Right renal cortex interstitium (tissue), 3 donors: ENCODE data around the gene PRKCA. TPM values are rescaled to one million over a fixed set of nuclear protein-coding genes. Genes with fewer than 3 reads are reported as not detected.

Source experiments
- DNase-seq, 3 donors: peaks; one replicate each; pipeline ENCODE4 v3.0.0-alpha.2; 2013; ENCODE audit warnings: low read depth in 3 of 3, low spot score in 2 of 3
- polyA plus RNA-seq, 3 donors: library from polyadenylated mRNA; unstranded; fragments of 120-200 nt; gene quantifications; one replicate each; pipeline ENCODE4 v1.2.1, GENCODE V29; 2013; ENCODE audit not compliant: insufficient read length in 3 of 3

Gene PRKCA
- polyA plus RNA-seq, 3 donors = 22.8 to 24.1 (median 23.8) TPM

DNA sequence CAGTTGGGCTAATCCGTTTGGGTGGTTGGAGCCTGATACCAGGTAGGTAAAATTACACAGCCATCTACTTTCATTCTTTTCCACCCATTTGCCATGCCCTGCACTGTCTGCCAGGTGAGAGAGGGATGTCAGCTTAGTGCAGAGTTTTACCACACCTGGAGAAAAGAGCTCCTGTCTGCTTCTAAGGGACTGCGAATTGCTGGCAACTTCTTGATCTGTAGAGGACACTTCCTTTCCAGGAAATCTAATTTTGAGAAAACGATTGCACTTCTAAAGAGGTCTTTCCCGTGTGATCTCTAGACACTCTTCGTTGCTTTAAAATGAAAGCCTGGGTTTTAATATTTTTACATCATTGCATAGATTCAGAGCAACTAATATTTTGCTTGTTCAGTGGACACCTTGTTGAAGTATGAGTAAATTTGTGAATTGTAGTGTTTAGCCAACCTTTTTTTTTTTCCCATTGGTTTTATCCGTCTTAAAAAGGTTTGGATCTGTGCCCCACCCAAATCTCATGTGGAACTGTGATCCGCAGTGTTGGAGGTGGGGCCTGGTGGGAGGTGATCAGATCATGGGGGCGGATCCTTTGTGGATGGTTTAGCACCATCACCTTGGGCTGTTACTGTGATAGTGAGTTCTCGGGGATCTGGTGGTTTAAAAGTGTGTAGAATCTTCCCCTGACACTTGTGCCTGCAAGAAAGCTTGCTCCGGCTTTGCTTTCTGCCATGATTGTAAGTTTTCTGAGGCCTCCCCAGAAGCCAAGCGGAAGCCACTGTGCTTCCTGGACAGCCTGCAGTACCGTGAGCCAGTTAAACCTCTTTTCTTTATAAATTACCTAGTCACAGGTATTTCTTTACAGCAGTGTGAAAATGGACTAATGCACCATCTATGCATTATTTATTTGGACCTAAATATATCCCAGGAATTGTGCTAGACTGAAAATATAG is 104.6 kb downstream of the PRKCA start:
- no peak for DNase-seq

DNA sequence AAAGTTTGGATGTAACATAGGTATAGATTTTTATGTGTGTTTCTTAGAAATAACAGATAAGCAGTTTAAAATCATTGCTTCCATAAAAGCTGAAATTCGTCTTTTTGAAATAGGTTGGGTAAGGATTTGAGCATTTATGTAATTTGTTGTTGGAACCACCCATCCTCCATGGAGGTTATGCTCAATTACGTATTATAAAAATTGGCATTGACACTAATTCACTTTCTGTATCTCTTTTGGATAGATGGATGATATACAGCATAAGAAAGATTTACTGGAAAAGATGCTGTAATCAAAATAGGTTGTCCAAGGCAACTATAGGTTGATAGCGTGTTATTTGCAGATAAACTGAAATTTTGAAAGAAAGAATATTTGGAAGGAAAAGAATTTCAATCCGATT is 105.5 kb downstream of the PRKCA start:
- no peak for DNase-seq

DNA sequence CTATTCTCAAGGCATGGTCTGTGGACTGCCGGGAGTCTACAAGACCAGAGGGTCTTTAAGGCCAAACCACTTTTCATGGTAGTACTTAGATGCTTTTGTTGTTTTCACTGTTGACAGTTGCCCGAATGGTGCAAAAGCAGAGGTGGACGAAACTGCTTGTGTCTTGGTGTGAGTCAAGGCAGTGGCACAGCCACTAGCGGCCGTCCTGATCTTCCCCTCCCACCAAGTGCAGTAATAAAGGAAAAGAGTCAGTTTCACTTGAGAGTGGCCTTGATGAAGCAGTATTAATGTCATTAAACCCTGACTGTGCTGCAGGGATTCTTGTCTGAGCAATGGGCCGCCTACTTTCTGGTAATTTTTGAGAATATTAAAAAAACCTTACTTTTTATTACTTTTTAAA is 109.1 kb downstream of the PRKCA start:
- DNase-seq = no peak

DNA sequence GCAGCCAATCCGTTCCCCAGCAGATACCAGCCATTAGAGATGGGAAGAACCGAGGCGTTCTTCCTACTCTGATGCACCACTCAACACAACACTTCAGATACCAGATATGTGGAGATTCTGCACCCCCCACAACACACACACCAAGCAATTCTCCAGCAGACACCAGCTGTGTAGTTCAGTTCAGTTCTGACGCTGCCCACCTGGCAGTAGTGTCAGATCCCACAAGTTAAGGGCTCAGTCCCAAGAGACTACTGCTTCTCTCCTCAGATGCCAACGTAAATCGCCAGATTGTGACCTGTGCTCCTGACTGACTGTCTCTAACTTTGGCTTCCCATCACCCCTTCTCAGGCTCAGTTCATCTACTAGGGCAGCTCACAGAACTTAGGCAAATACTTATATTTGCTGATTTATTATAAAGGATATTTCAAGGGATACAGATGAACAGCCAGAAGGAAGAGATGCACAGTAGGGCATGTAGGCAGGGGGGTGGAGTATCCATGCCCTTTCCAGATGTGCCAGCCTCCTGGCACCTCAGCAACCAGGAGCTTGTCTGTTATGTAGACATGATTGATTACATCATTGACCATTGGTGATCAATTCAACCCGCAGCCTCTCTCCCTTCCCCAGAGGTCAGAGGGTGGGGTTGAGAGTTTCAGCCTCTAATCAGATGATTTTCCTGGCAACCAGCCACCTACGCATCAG is 110.6 kb downstream of the PRKCA start:
- no peak for DNase-seq

DNA sequence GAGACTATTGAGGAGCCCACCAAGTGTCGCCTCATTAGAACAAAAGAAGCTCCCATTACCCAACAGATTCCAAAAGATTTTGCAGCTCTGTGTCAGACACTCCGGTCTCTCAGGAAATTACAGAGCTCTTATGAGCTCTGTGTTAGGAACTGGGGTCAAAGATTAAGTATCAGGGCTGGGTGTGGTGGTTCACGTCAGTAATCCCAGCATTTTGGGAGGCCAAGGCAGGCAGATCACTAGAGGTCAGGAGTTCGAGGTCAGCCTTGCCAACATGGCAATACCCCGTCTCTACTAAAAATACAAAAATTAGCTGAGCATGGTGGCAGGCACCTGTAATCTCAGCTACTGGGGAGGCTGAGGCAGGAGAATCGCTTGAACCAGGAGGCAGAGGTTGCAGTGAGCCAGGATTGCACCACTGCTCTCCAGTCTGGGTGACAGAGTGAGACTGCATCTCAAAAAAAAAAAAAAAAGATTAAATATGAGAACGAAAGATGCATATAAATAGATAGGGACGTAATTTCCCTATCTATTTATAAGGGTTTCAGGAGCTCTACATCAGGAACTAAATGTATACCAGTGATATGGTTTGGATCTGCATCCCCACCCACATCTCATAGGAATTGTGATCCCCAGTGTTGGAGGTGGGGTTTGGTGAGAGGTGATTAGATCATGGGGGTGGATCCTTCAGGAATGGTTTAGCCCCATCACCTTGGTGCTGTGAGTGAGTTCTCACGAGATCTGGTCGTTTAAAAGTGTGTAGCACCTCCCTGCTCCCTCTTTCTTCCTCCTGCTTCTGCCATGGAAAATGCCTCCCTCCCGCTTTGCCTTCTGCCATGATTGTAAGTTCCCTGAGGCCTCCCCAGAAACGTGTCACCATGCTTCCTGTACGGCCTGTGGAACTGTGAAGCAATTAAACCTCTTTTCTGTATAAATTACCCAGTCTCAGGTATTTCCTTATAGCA is 111.4 kb downstream of the PRKCA start:
- no peak for DNase-seq

DNA sequence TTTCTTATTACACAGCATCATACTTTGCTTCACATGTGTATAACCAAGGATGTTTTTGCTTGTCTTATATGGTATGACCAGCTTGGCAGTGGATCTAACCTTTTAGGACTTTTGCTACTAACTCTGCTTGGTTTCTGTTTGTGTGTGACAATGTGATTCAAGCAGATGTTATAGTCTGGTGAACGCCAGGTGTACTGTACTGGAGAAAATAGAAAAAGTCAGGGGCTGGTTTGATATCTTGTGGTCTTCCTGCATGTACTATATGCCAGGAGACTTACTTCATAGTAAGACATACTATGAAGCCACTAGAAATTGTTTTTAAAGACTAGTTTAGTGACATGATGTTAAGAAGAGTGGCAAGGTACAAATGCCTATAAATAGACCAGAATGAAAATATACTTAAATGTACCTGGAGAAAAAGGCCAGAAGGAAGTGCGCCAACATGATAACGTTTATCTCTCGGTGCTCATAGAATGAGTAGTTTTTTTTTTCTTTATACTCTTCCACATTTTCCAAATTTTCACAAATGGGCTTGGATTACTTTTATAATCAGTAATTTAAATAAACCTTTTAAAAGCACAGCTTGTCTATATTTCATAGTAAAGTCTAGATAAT is 112.3 kb downstream of the PRKCA start:
- no peak for DNase-seq

DNA sequence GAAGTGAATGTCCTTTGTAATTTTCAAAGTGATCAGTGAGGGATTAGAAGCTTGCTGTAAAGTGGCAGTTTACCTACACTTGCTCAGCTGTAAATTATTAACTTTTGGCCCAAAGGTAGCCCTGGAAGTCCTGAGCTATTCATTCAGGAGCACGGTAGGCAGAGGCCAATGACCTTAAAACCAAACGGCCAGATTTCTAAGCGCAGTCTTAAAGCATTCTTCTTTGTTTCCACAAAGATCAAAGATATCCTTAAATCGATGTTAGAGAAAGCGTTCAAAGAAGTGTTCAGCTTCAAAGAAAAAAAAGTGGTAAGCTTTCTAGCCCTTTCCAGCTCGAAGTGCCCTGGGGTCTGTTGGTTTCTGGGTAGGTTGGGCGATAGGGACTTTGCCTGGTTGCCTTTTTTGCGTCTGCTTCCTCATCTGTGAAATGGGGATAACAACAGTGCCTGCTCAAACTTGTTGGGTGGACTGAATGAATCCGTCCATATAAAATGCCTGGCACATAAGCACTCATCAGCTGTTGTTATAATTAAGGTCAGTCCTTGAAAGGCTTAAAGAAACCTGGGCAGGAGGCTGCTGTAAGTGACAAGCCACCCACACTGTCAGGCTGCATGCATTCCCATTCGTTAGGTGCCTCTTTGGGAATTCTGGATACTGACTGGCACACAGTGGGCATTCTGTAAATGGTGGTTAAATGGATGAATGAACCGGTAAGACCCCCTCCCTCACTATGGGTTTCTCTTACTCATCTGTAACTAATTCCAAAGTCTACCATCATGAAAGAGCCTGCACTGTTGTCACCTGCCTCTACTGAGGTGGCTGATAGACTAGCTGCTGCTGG is 113.2 kb downstream of the PRKCA start:
- DNase-seq = peak in 1 of 3 donors; percentile 20

DNA sequence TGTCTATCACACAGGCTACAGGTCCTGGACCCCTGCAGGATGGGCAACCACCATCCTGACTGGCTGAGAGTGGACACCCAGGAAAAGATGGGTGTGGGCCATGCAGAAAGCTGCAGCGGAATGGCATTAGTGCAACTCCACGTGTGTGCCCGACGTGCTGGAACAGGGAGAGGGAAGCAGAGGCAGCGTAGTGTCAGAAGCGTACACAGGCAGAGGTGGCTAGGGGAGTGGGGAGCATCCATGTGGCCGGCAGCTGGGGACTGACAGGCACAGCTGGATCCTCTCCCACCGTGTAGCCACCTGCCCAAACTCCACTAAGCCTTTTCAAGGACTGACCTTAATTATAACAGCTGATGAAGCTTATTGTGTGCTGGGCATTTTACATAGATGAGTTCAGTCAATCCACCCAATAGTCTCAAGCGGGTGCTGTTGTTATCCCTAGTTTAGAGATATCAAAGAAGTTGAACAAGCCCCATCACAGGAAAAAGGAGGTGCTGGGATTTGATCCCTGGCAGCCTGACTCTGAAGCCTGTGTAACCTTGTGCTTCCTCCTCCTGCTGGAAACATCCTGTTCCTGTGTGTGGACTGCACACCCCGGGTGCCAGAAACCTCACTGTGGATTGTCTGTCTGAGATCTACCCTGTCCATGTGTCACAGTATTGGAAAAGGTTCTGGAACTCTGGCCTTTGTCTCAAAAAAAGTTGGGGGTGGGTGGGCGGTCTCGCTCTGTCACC is 114.0 kb downstream of the PRKCA start:
- no peak for DNase-seq

DNA sequence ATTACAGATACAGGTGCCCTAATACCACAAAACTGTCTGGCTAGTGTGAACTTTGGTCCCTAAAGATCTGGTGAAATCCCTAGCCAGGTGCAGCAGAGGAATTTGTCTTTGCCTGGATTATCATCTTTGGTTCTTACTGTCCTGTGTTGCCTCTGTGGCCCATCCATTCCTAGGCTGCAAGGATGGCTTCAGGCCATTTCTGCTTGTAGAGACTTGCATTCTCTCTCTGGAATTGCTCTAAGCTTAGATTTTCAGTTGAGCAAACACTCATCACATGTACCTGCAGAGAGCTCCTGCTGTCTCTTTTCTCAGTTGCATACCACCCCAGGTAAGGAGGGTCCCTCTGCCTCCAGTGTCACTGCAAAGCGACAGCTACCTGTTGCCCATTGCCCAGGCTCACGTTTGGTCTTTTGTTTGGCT is 114.9 kb downstream of the PRKCA start:
- DNase-seq = no peak

DNA sequence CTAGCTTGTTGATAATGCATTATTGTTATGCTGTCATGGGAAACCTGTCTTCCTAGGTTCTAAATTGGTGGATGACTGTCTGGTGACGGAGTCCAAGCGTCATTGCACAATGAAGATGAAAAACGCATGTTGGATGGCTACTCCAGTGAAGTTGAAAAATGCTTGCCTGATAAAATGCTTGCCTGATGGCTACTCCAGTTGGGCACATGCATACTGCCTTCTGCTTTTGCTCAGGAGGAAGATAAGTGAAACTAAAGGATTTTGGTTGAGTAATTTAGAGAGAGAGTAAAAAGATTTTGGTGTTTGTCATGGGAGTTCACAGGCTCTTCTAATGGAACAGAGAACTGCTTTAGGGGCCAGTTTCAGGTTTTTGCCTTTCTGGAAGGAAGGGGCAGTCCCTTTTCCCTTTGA is 118.6 kb downstream of the PRKCA start:
- DNase-seq = no peak

DNA sequence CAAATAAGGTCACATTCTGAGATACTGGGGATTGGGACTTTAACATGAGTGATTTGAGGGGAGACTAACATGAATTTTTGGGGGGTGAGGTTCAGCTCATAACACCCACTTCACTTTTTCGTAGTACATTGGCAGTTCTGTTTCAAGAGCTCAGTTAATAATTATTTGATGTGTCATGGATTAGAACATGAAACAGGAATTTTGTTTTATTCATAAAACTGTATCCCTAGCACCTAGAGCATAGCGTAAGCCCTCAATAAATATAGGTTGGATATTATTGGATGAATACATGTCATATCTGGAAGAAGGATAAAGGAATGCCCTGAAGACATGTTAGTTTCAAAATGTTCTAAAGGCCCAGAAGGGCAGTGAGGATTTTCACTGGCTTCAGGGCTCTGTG is 119.8 kb downstream of the PRKCA start:
- no peak for DNase-seq

DNA sequence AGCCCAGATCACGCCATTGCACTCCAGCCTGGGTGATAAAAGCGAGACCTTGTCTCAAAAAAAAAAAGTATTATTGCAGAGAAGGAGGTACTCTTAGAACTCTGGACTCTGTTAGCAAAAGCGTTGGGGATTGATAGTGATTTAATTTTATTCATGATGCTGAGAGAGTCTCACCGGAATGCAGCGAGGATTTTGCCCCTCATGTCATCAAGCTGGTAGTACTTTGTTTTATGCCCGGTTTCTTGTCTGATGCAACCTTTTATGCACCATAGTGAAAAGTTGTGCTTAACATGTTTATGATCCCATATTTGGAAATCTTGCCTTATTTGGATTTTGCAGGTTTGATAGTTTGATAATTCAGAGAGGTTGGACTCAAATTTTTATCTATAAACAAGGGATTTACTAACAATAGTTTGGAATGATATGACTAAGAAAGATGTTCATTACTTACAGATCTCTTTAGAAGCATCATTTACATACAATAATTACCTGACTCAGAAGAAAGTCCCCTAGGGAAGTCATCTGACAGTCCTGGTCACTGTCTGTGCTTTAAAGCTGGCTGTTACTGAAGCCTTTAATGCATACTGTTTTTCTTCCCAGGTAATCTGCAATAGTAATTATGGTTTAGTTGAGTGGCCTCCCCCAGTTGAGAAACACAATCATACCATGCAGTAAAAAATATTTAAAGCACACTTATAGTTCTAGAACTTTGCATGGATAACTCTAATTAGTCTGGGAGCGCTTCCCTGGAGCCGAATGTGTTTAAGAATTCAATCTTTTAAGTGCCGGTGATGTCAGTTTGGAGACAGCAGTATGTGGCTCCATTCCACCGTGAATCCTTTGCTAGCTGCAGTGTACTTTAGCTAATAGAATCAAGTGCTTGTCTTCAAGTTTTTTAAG is 120.9 kb downstream of the PRKCA start:
- DNase-seq = no peak

DNA sequence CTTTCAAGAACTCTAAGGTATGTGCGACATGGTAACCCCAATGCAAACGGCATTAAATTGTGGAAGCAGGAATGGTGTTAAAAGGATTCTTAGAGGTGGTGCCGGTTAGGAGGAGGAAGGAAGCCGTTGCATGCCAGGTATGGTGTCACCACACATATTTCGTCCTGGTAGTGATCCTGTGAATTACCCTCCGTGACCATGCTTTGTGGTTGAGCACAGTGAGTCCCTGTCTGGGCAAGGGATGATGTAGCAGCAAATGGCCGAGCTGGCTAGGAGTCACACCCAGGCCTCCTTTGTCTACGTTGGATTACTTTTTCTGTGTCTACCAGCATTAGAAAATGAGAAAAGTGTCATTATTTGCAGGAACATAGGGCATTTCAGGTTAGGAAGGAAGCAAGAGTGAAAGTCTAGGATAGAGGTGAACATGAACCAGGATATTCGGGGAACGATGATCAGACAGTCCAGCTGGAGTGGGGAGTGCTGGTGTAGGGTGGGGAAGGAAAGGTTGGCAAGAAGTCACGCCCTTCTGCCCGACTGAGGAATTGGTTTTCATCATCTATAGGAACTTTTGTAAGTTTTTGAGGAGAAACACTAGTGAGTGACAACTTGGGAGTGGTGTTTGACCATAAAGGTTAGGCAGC is 123.5 kb downstream of the PRKCA start:
- no peak for DNase-seq

DNA sequence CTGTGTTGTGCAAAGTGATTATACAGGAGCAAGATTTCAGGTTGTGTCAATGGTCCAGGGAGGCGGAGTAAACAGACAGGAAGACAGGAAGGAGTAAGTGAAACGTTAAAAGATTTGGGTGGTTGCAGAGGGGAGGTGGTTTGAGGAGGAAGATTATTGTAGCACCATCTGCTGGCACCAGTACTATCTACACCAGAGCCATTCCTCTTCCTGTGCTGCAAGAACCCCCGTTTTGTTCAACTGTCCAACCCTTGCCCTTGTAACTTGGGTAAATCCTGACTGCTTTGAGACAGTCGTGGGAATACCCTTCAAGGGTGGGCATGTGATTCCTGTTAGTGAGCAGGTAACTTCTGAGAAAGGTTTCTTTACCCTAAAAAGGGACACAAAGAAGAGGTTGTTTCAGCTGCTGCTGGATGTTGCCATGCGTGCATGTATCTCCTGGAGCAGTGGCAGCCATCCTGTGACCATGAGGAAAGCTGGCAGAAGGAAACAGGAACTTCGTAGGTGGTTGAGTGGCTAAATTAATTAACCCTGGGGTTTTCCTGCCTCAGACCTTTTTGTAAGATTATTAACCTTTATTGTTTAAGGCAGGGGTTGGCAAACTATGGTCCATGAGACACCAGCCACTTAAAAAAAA is 124.1 kb downstream of the PRKCA start:
- DNase-seq = no peak

DNA sequence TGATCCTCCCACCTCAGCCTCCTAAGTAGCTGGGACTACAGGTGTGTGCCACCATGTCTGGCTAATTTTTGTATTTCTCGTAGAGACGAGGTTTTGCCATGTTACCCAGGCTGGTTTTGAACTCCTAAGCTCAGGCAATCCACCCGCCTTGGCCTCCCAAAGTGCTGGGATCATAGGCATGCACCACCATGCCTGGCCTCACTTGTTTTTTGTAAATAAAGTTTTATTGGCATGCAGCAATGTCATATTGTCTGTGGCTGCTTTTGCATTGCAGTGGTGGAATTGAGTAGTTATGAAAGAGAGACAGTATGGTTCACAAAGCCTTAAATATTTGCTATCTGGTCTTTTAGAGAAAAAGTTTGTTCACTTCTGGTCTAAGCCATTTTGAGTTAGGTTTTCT is 124.7 kb downstream of the PRKCA start:
- no peak for DNase-seq

DNA sequence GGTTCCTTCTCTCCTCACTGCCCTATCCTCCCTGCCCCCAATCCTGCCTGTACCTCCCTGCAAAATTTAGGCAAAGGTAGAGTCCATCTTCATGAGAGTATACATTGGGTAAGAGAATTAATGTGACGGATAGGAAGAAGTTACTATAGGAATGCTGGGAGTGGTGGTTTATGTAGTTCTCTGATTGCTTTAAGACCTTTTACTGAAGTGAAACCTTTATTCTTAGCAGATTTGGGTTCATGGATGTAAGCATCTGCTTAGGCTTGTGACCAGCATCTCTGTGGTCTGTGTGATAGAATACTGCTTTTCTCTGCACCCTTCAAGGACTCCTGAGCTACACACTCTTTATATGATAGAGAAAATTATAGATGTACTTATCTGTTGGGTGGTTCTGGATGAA is 127.3 kb downstream of the PRKCA start:
- DNase-seq = no peak
